ENCODE measurements around the gene KATNAL2.

KATNAL2 gene

GRCh38 chr18:47080872-47081271 lies 163.5 kb downstream of the KATNAL2 start:
- no peak for DNase-seq (ENCODE audit: low read depth)
- no peak overlapping the region for H3K4me3 ChIP-seq (ENCODE audit: control insufficient read depth, low read depth, low read length)
- no peak for TF ChIP-seq CTCF (IDR thresholded peaks at IDR 0.05; ENCODE audit: control insufficient read depth, insufficient read depth, low read depth, low read length, missing control alignments)

- no peak for TF ChIP-seq CTCF (IDR thresholded peaks at IDR 0.05; ENCODE audit: control insufficient read depth, insufficient read depth, low read depth, low read length, missing control alignments)
- no peak overlapping the region for H3K4me3 ChIP-seq (ENCODE audit: control insufficient read depth, low read depth, low read length)
- DNase-seq (ENCODE audit: low read depth): no peak
Measured at GRCh38 chr18:47081578-47081977, 164.2 kb downstream of the KATNAL2 start.

GRCh38 chr18:47087676-47088075 lies 170.3 kb downstream of the KATNAL2 start:
- no peak for TF ChIP-seq CTCF (IDR thresholded peaks at IDR 0.05; ENCODE audit: control insufficient read depth, insufficient read depth, low read depth, low read length, missing control alignments)

GRCh38 chr18:47095810-47096209 lies 178.4 kb downstream of the KATNAL2 start:
- no peak overlapping the region for H3K4me3 ChIP-seq (ENCODE audit: control insufficient read depth, low read depth, low read length)
- DNase-seq (ENCODE audit: low read depth): no peak
- no peak for TF ChIP-seq CTCF (IDR thresholded peaks at IDR 0.05; ENCODE audit: control insufficient read depth, insufficient read depth, low read depth, low read length, missing control alignments)

More at GRCh38 chr18:47087676-47088075, 170.3 kb downstream of the KATNAL2 start:
- no peak overlapping the region for H3K4me3 ChIP-seq (ENCODE audit: control insufficient read depth, low read depth, low read length)
- DNase-seq (ENCODE audit: low read depth): no peak

DNA sequence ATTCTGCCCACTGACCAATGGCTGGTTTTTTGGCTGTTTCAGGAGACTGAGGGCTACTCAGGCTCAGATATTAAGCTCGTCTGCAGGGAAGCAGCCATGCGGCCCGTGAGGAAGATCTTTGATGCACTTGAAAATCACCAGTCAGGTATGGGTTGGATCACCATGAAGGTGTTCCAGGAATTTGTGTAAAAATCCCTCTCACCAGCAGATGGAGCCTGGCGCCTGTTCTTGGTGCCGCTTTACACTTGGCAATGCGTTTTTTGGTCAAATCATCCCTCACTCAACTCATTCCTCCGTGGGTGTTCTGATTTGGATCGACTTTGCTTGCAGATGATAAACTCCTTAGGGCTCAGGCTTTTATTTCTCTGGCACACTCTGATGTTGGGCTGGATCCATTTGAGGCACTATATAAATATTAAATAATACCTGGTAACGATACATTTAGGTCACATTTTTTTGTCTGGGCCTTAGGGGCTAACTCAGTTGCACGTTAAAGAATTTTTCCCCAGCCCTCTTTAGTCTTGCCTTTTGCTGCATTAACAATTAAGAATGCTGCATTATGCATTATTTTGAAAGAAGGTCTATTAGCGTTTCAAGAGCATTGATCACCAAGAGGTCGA lies 182.9 kb downstream of the KATNAL2 start:
- H3K4me3 ChIP-seq (ENCODE audit: control insufficient read depth, low read depth, low read length): no peak overlapping the region
- no peak for DNase-seq (ENCODE audit: low read depth)
- peak; percentile 87 for TF ChIP-seq CTCF (IDR thresholded peaks at IDR 0.05; ENCODE audit: control insufficient read depth, insufficient read depth, low read depth, low read length, missing control alignments)

DNA sequence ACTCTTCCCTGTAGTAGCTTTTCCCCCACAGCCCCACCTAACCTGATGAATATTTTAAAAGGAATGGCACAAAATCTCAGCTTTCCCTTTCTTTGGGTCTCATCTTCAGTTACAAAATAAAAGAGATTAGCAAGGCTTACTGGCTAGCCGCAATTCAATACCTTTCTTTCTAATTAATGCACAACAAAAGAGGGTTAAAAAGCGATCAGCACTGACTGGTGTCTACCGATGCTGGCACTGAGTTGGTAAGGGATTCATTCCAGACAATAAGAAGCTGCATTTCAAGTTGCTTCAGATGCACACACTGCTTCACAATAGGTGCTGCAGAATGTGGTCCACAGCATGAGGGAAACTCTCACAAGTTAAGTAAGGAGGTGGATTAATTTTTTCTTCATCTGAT lies 191.0 kb downstream of the KATNAL2 start:
- no peak overlapping the region for H3K4me3 ChIP-seq (ENCODE audit: control insufficient read depth, low read depth, low read length)
- no peak for DNase-seq (ENCODE audit: low read depth)
- no peak for TF ChIP-seq CTCF (IDR thresholded peaks at IDR 0.05; ENCODE audit: control insufficient read depth, insufficient read depth, low read depth, low read length, missing control alignments)
